GM23338 (cell line): ENCODE measurements around the gene MT1E. TPM values are rescaled to one million over a fixed set of nuclear protein-coding genes. Genes with fewer than 3 reads are reported as not detected.

Experiments
- ATAC-seq: fragments of 200-7000 bp; cut with Tn5 transposase; 3 replicates; pipeline ENCODE4 v1.9.1; 2020
- DNase-seq: peaks from one replicate; pipeline ENCODE4 v3.0.0-alpha.2; 2015; ENCODE audit warnings: low spot score
- H2AFZ ChIP-seq: fragments of 200-600 bp; sonication (generic); 2 replicates; pipeline ENCODE4 v1.8.0; 2016; ENCODE audit warnings: antibody characterized with exemption, mild to moderate bottlenecking, moderate library complexity
- H3F3A ChIP-seq: fragments of 200-600 bp; sonication (generic); replicated peaks from 2 replicates; pipeline ENCODE4 v1.8.0; 2017; ENCODE audit warnings: antibody characterized with exemption, mixed run types, low read depth
- H3K27ac ChIP-seq: fragments of 200-600 bp; sonication (generic); 2 replicates; pipeline ENCODE4 v1.6.1; 2016; ENCODE audit warnings: low read depth
- H3K27me3 ChIP-seq: fragments of 200-600 bp; sonication (generic); 2 replicates; pipeline ENCODE4 v1.8.0; 2016; ENCODE audit warnings: mild to moderate bottlenecking, mixed run types, moderate library complexity; ENCODE audit not compliant: insufficient read depth
- H3K36me3 ChIP-seq: fragments of 200-600 bp; sonication (generic); 2 replicates; pipeline ENCODE4 v1.8.0; 2016; ENCODE audit warnings: mild to moderate bottlenecking; ENCODE audit not compliant: insufficient read depth
- H3K4me1 ChIP-seq: fragments of 200-600 bp; sonication (generic); 2 replicates; pipeline ENCODE4 v1.8.0; 2016; ENCODE audit warnings: mild to moderate bottlenecking, moderate library complexity; ENCODE audit not compliant: insufficient read depth
- H3K4me2 ChIP-seq: fragments of 200-600 bp; sonication (generic); 2 replicates; pipeline ENCODE4 v1.7.1; 2017; ENCODE audit warnings: mixed run types
- H3K4me3 ChIP-seq: fragments of 200-600 bp; sonication (generic); 2 replicates; pipeline ENCODE4 v1.6.1; 2016; ENCODE audit warnings: mixed run types
- H3K79me2 ChIP-seq: fragments of 200-600 bp; sonication (generic); replicated peaks from 2 replicates; pipeline ENCODE4 v1.8.0; 2017; ENCODE audit warnings: mild to moderate bottlenecking; ENCODE audit not compliant: insufficient read depth
- H3K9me2 ChIP-seq: fragments of 200-600 bp; sonication (generic); 2 replicates; pipeline ENCODE4 v1.8.0; 2017; ENCODE audit not compliant: insufficient read depth
- H4K20me1 ChIP-seq: fragments of 200-600 bp; sonication (generic); replicated peaks from 2 replicates; pipeline ENCODE4 v1.8.0; 2017; ENCODE audit warnings: mild to moderate bottlenecking; ENCODE audit not compliant: insufficient read depth
- H3K27ac Mint-ChIP-seq: 2 replicates; pipeline ENCODE4 v1.8.0; 2020; ENCODE audit warnings: inconsistent platforms, mild to moderate bottlenecking, moderate library complexity, mixed read lengths
- H3K27me3 Mint-ChIP-seq: 3 replicates; pipeline ENCODE4 v1.8.0; 2022; ENCODE audit warnings: low read depth, mild to moderate bottlenecking, moderate library complexity, mixed read lengths, inconsistent platforms; ENCODE audit not compliant: insufficient read depth, poor library complexity
- H3K36me3 Mint-ChIP-seq: 3 replicates; pipeline ENCODE4 v1.8.0; 2021; ENCODE audit warnings: low read depth, mild to moderate bottlenecking, inconsistent platforms, moderate library complexity, mixed read lengths
- H3K4me1 Mint-ChIP-seq: 3 replicates; pipeline ENCODE4 v1.8.0; 2020; ENCODE audit warnings: mild to moderate bottlenecking, inconsistent platforms, mixed read lengths
- H3K4me3 Mint-ChIP-seq: 3 replicates; pipeline ENCODE4 v1.8.0; 2021; ENCODE audit warnings: moderate library complexity, mild to moderate bottlenecking, inconsistent platforms, mixed read lengths
- H3K9me3 Mint-ChIP-seq: 3 replicates; pipeline ENCODE4 v1.8.0; 2020; ENCODE audit warnings: moderate library complexity, mild to moderate bottlenecking, inconsistent platforms, mixed read lengths
- CREB1 ChIP-seq: fragments of 250-450 bp; sonication (Bioruptor Pico); IDR thresholded peaks from 2 replicates; pipeline ENCODE4 v1.5.0; 2020; ENCODE audit warnings: low read depth, mild to moderate bottlenecking, moderate library complexity
- CTCF ChIP-seq, 2 experiments: fragments of 200-600 bp in 1 of 2; sonication (generic) in 1 of 2; conservative IDR thresholded peaks; 2 replicates each; pipeline versions ENCODE4 v1.5.1 to v1.6.1; 2016 to 2017; ENCODE audit warnings: antibody characterized with exemption in 2 of 2, low read depth in 2 of 2, mild to moderate bottlenecking in 2 of 2, moderate library complexity in 1 of 2
- ETS1 ChIP-seq: IDR thresholded peaks from 2 replicates; pipeline ENCODE4 v1.6.1; 2016; ENCODE audit warnings: antibody characterized with exemption
- EZH2 ChIP-seq: fragments of 200-600 bp; sonication (generic); IDR thresholded peaks from one replicate; pipeline ENCODE4 v1.8.0; 2017; ENCODE audit warnings: antibody characterized with exemption, mild to moderate bottlenecking, low read depth; ENCODE audit not compliant: unreplicated experiment
- EZH2phosphoT487 ChIP-seq: fragments of 200-600 bp; sonication (generic); IDR thresholded peaks from one replicate; pipeline ENCODE4 v1.8.1; 2018; ENCODE audit warnings: antibody characterized with exemption; ENCODE audit not compliant: unreplicated experiment
- JUNB ChIP-seq: IDR thresholded peaks from one replicate; pipeline ENCODE4 v1.6.1; 2016; ENCODE audit warnings: antibody characterized with exemption; ENCODE audit not compliant: unreplicated experiment
- NANOG ChIP-seq: IDR thresholded peaks from 2 replicates; pipeline ENCODE4 v1.6.1; 2016; ENCODE audit warnings: antibody characterized with exemption, borderline replicate concordance
- POLR2AphosphoS5 ChIP-seq: IDR thresholded peaks from 2 replicates; pipeline ENCODE4 v1.6.1; 2016; ENCODE audit warnings: antibody characterized with exemption, low read depth
- REST ChIP-seq: IDR thresholded peaks from one replicate; pipeline ENCODE4 v1.6.1; 2018; ENCODE audit warnings: antibody characterized with exemption; ENCODE audit not compliant: unreplicated experiment
- ZNF114 ChIP-seq: fragments of 250-450 bp; sonication (Bioruptor Pico); IDR thresholded peaks from 2 replicates; pipeline ENCODE4 v1.5.0; 2020; ENCODE audit warnings: mild to moderate bottlenecking, moderate library complexity
- ZNF331 ChIP-seq: fragments of 250-450 bp; sonication (Bioruptor Pico); IDR thresholded peaks from 2 replicates; pipeline ENCODE4 v1.5.0; 2020; ENCODE audit warnings: low read depth, mild to moderate bottlenecking, moderate library complexity
- ZNF462 ChIP-seq: fragments of 250-450 bp; sonication (Bioruptor Pico); IDR thresholded peaks from 2 replicates; pipeline ENCODE4 v1.5.0; 2020; ENCODE audit warnings: mild to moderate bottlenecking, moderate library complexity
- polyA plus RNA-seq: library from polyadenylated mRNA; unstranded; fragments of >200 nt; fragmentation: Nextera tagmentation; extraction: Ambion mirVana; gene quantifications from 2 replicates; pipeline ENCODE4 v1.2.1, GENCODE V29; 2016
- total RNA-seq: library from RNA; depleted of rRNA; stranded (reverse); fragments of >200 nt; shearing (Covaris generic); gene quantifications from 2 replicates; pipeline ENCODE4 v1.2.3, GENCODE V29; 2014

The MT1E gene
- total and polyA plus RNA-seq, 2 experiments from 2014 or later: 31.0 to 121 TPM

- Histone ChIP-seq H3K4me2 (peak overlapping the region; percentile 92), H3K27me3 (peaks cover 100% of the 10 kb centered on the region), H3K36me3 (no peaks in the 10 kb centered on the region), H3K4me1 (peaks cover 33% of the 10 kb centered on the region), H3K79me2 (no peaks in the 10 kb centered on the region; the same call in 1 of the 2 replicates), H4K20me1 (no peaks in the 10 kb centered on the region), H3F3A (peaks cover 4% of the 10 kb centered on the region; the same call in 1 of the 2 replicates), H3K4me3 (peak overlapping the region; percentile 69), H3K9me2 (no peaks in the 10 kb centered on the region), H2AFZ (peak overlapping the region; percentile 90), H3K27ac (no peak overlapping the region)
- Mint-ChIP-seq H3K27me3 (peaks cover 97% of the 10 kb centered on the region), H3K36me3 (peaks cover 40% of the 10 kb centered on the region), H3K4me3 (peak overlapping the region; percentile 73), H3K27ac (no peak overlapping the region), H3K4me1 (peaks cover 29% of the 10 kb centered on the region), H3K9me3 (no peaks in the 10 kb centered on the region)
- TF ChIP-seq ZNF462 (CRISPR knock-in tag) (no peak), ZNF114 (CRISPR knock-in tag) (no peak), ETS1 (peak; percentile 43), CREB1 (no peak), EZH2phosphoT487 (no peak), NANOG (no peak), POLR2AphosphoS5 (peak; percentile 40), EZH2 (peak; percentile 28), JUNB (no peak), CTCF (conservative IDR thresholded peaks at IDR 0.05; ENCODE audit: low read depth in 2 of 2) (no peak), REST (no peak), ZNF331 (no peak)
- peak; percentile 15 for ATAC-seq
- DNase-seq: peak; percentile 65
Measured at GRCh38 chr16:56662357-56663354, 37.1 kb downstream of the MT1E start.
